NCI-H2171 treated with DMSO at 0.1 percent for 48 hours (cell line): ENCODE results near the gene SLC44A4.
"Not testable (repeated sequence)": the region's sequence is repeated elsewhere in the genome, so short reads cannot be mapped to it uniquely, and the experiment has no call there.

ENCODE experiments used
- DNase-seq: peaks from one replicate; lab custom pipeline; 2025; lab: John Stamatoyannopoulos, UW

Gene SLC44A4

GRCh38 chr6:31878726-31879125 lies at the start of gene SLC44A4:
SLC44A4 (minus strand) TSS chr6:31878997; CDS start chr6:31878980, 17 bp downstream.
- DNase-seq: no peak

DNA sequence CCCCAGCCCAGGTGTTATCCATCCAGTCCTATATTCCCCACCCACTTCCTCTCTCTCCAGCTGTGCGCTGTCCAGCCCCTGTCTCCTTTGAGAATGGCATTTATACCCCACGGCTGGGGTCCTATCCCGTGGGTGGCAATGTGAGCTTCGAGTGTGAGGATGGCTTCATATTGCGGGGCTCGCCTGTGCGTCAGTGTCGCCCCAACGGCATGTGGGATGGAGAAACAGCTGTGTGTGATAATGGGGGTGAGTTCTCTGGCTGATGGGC lies 49.8 kb upstream of the SLC44A4 start:
- DNase-seq: no peak

- no peak for DNase-seq
Observed at GRCh38 chr6:31927863-31928671, 49.3 kb upstream of the SLC44A4 start.

- no peak for DNase-seq
Observed at GRCh38 chr6:31927242-31927862, 48.6 kb upstream of the SLC44A4 start, which contains the start of gene C2. C2 (plus strand) TSS chr6:31927717; CDS start chr6:31927753, 36 bp downstream.

- peak; percentile 30 for DNase-seq
Observed at GRCh38 chr6:31922942-31923341, 44.1 kb upstream of the SLC44A4 start.

DNA sequence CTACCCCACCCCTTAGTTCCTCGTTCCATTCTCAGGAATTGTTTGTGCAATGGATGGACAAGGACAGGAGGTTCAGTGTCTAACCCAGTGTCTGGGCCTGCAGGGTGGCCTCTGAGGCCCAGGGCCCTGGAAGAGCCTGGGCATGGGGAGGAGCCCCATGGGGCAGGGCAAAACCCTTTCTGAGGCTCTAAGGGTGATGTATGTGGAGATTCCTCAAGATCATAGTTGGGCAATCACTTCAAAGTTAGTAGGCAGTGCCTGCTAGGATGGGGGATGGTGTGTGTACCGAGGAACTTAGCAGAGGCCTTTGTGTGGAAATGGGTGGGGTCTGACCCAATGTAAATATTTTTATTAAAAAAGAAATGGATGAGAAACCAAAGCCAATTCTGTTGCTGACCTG lies 42.0 kb upstream of the SLC44A4 start:
- no peak for DNase-seq

DNA sequence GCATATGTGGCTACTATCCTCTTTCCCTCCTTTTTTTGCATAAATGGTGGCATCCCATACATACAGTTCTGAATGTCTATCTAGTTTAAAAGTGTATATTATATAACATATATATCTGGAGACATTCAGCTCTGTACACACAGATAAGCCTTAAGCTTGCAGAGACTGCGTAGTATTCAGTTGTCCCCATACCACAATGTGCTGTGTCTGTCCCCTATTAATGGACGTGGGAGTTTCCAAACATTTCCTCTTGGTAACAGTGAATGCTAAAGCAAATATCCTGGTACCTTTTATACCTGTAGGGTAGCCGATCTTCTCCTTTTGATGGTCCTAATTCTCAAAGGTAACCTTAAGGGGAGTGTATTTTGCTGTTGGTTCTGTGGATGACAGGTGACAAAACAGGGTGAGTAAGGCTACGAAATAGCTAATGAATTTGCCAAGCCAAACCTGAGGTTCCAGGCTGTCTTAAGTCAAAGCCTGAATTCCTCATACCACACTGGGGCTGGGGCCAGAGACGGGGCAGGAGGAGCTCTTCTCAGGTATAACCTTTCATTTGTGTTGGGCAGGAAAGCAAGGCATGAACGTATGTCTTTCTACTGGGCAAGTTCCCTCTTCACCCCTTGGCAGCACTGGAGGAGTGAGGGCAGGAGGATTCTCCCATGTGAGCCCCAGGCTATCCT lies 41.0 kb upstream of the SLC44A4 start:
- DNase-seq: no peak

DNA sequence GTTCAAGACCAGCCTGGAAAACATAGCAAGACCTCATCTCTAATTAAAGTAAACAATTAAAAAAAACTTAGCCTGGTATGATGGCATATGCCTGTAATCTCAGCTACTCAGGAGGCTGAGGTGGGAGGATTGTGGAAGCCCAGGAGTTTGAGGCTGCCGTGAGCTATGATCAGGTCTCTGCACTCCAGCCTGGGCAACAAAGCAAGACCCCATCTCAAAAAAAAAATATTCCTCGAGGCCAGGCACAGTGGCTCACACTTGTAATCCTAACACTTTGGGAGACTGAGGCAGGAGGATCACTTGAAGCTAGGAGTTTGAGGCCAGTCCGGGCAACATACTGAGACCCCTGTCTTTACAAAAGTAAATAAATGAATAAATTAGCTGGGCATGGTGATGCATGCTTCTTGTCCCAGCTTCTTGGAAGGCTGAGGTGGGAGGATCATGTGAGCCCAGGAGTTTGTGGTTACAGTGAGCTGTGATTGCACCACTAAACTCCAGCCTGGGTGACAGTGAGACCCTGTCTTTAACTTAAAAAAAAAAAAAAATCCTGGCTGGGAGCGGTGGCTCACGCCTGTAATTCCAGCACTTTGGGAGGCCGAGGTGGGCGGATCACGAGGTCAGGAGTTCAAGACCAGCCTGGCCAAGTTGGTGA lies 39.4 kb upstream of the SLC44A4 start:
- no peak for DNase-seq

DNA sequence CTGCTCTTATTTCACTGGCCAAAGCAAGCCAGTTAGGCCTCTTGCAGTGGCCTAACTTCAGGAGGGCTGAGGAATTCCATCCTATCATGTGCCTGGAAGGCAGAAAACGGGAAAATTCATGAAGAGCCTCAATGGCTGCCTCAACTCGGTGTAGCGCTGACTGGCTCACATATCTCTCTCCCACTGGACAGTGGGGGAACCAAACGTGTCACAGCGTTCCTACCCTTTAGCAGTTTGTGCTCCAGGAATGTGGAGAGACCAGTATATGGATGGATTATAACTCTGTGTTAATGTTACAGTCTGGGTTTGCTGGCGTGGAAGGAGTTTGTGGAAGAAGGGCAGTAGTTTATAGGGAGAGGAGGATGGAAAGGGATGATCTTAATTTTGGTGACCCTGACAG lies 37.0 kb upstream of the SLC44A4 start:
- DNase-seq: no peak

DNA sequence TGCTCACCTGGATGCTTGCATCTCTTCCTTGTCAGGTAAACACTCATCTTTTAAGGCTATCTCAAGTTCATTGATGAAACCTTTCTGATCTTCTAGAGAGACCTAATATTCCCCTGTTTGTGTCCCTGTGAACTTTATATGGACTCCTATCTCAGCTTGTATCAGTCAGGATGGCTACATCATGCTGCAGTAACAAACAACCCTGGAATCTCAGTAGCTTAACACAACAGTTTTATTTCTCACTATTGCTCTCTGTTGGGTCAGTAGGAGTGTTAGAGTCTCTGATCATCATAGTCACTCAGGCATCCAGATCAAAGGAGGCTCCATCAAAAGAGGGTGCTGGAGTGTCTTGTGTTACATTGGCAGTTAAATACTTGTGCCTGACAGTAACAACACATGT lies 36.6 kb upstream of the SLC44A4 start:
- no peak for DNase-seq

GRCh38 chr6:31911826-31912585 lies 33.2 kb upstream of the SLC44A4 start:
- DNase-seq: no peak

- not testable (repeated sequence) for DNase-seq
Observed at GRCh38 chr6:31909298-31909697, 30.5 kb upstream of the SLC44A4 start.

- DNase-seq: no peak
Observed at GRCh38 chr6:31908791-31909190, 30.0 kb upstream of the SLC44A4 start.

DNA sequence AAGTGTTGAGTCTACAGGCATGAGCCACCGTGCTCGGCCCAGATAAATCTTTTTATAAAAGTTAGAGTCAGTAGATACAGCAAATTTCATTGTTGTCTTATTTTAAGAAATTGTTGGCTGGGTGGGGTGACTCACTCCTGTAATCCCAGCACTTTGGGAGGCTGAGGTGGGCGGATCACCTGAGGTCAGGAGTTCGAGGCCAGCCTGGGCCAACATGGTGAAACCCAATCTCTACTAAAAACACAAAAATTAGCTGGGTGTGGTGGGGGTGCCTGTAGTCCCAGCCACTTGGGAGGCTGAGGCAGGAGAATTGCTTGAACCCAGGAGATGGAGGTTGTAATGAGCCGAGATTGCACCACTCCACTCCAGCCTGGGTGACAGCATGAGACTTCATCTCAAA lies 29.5 kb upstream of the SLC44A4 start:
- DNase-seq: not testable (repeated sequence)

- peak; percentile 62 for DNase-seq
Observed at GRCh38 chr6:31907158-31907813, 28.5 kb upstream of the SLC44A4 start.

GRCh38 chr6:31906727-31907126 lies 27.9 kb upstream of the SLC44A4 start:
- not testable (repeated sequence) for DNase-seq

DNA sequence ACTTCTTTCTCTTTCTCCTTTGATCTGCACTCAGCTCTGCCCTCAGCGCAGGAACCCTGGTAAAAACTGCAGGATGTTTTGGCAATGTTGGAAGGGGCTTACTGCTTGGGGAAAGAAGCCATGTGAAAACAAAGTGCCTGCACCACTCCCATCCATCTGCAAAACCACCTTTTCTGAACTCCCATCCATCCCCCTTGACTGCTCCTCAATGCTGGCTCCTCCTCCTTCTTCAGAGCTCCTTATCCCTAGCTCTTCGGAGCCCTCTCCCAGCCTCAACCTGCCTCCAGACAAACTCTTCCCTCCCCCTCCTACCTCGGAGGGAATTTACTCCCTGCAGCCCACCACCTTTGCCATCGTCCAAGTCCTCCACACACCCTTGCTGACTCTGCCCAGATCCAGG lies 27.3 kb upstream of the SLC44A4 start:
- no peak for DNase-seq

GRCh38 chr6:31905041-31905440 lies 26.2 kb upstream of the SLC44A4 start:
- no peak for DNase-seq

DNA sequence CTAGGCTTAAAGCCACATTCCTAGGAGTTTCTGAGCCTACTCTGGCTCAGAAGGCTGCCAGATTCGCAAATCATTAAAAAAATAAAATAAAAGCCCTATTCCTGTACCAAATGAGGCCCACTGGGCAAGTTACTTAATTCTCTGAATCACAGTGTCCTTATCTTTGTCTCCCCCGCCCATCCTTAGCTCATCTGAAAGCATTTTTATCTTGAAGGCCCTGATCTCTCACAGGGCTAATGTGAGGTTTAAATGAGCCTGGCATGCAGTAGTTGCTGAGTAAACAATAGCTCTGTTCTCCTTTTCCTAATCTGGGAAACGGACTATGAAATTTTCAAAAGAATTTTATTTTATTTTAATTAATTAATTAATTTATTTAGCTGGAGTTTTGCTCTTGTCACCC lies 25.2 kb upstream of the SLC44A4 start:
- DNase-seq: no peak

- peak; percentile 97 for DNase-seq
Observed at GRCh38 chr6:31901953-31902643, 23.3 kb upstream of the SLC44A4 start, which contains the start of gene ZBTB12. ZBTB12 (minus strand) TSS chr6:31902086; CDS start chr6:31901305, 781 bp downstream.
